Hindlimb muscle (tissue), 1 donor: ENCODE results near the gene C15orf62. TPM values are rescaled to one million over a fixed set of nuclear protein-coding genes. Genes with fewer than 3 reads are reported as not detected.
A peak's percentile ranks its signal among the peaks of the same experiment; 100 is the strongest.

Source experiments
- DNase-seq: peaks from one replicate; pipeline ENCODE4 v3.0.0-alpha.2; 2013
- polyA plus RNA-seq: library from polyadenylated mRNA; unstranded; fragments of 120-200 nt; gene quantifications from one replicate; pipeline ENCODE4 v1.2.1, GENCODE V29; 2013; ENCODE audit not compliant: insufficient read length

C15orf62 gene, protein sequence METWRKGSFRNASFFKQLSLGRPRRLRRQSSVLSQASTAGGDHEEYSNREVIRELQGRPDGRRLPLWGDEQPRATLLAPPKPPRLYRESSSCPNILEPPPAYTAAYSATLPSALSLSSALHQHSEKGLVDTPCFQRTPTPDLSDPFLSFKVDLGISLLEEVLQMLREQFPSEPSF
- polyA plus RNA-seq = 1.4 TPM

DNA sequence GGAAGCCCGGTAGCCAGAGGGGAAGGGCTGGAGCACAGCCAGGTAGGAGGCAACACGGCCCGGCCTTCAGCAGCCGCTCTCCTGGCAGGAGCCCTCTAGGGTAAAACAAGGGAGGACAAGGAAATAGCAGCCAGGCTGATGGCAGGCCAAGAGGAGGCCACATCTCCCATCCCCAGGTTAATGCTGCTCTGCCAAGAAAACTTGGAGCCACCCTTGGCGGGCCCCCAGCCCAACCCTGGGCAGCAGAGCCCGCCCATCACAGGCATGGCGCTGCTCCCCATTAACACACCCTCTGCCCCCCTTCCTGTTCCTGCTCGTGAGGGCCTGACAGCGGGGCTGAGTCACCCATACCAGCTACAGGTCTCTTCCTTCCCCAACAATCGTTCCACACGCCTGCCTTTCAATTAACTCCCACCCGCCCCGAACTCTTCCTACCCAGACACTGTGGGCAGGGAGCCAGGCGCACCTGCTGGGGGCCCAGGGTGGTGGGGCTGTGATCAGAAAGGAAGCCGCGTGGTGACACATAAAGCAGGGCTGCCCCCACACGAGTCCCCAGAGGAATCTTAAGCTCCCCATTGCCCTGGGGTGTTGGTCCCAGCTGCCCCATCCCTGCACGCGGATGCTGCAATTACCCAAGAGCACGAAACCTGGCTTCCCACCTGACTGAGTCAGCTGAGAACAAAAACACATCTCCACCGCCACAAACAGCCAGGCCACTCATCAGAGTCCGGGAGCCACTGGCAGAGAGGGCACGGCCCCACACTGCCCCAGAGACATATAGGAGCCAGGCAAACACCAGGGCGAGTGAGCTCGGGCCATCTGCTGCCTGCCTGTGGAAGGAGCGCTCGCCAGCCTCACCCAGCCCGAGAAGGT lies at the start of gene C15orf62:
Gene C15orf62 (plus strand): TSS at position 707 of the 873 bp plus-strand sequence. CDS start 516 bp downstream, outside the sequence.
- DNase-seq = no peak

DNA sequence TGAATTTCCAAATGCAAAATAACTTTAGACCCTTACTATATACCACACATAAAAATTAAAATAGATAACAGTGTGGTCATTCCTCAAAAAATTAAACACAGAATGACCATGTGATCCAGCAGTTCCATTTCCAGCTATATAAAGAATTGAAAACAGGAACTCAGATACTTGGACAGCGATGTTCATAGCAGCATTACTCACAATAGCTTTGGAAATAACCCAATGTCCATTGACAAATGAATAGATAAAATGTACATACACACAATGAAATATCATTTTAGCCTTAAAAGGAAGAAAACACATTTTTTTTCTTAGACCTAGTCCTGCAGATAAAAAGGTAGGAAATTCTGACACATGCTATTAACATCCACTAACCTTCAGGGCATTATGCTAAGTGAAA lies 48.1 kb upstream of the C15orf62 start:
- DNase-seq = no peak

DNA sequence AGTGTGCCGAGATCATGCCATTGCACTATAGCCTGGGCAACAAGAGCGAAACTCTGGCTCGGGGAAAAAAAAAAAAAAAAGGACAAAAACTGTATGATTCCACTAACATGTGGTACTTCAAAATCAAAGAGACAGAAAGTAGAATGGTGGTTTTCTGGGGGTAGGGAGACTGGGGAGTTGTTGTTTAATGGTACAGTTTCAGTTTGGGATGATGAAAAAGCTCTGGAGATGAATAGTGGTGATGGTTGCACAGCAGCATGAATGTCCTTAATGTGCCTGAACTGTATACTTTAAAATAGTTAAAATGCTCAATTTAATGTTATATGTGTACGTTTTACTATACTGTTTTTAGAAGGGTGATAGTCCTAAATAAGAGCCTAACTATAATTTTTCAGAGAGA lies 47.4 kb upstream of the C15orf62 start:
- no peak for DNase-seq

DNA sequence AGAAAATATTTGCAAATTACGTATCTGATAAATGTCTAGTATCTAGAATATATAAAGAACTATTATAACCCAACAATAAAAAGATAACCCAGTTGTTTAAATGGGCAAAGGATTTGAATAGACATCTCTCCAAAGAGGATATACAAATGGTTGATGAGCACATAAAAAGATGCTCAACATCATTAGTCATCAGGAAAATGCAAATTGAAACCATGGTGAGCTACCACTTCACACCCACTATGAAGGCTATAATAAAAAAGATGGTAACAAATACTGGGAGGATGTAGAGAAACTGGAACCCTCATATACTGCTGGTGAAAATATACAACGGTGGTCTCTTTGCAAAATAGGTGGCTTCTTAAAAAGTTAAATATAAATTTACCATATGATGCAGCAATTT lies 46.8 kb upstream of the C15orf62 start:
- no peak for DNase-seq

DNA sequence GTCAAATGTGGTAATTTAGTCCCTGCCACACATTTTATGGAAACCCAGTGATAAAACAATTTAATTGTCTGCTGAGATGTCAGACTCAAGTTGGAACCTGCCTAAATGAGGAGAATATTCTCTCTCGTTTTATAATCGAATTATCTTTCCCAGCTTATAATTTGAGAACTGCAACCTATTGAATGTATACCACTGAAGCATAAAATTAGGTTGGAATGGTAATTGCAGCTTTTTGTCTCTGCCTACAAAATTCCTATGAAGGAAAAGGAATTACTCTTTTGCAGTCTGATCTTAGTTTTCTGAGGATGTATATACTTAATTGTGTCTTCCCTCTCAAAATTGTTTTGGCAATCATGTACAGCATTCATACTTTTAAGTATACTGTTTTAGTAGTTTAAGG lies 45.9 kb upstream of the C15orf62 start:
- DNase-seq = no peak

DNA sequence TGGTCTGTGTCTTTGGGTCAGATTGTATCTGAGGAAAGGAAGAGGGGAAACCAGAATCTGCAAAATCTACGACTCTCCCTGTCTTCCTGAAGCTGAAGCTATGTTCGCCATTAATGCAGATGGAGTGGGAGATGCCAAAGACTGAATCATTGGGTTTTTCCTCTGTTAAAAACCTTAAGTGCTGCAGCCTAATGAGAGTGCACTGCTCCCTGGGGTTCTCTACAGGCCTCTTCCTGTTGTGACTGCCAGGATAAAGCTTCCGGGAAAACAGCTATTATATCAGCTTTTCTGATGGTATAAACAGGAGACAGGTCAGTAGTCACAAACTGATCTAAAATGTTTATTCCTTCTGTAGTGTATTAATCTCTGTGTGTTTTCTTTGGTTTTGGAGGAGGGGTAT lies 38.7 kb upstream of the C15orf62 start:
- peak; percentile 39 for DNase-seq

DNA sequence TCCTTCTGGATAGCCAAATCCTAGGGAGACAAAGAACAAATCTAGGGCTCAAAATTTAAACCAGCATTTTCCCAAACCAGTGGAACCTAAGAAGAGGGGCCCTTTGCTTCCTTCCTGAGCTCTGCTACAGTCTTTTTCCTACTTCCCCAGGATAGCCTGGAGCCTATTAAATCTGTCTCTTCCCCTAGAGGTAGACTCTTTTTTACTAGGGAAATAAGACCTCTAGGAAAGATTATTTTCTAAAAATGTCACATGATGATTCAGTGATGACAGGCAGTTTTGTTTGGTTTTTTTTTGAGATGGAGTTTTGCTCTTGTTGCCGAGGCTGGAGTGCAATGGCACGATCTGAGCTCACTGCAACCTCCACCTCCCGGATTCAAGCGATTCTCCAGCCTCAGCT lies 33.2 kb upstream of the C15orf62 start:
- DNase-seq = no peak

DNA sequence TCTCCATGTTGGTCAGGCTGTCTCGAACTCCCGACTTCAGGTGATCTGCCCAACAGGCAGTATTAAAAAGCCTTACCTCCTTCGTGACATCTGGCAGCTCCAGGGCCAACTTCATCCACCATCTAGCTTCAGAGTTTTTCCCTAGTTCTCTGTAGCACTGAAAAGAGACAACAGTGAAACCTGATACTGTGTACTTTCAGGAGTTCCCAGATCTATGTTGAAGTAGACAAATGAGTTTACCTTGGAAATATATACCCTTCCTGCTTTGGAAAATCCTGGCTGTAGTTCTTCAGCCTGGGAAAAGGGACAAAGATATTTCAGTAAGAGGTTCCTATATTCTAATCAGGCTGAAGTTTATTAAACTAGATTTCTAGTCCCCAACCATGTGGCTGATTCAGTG lies 32.7 kb upstream of the C15orf62 start:
- no peak for DNase-seq

DNA sequence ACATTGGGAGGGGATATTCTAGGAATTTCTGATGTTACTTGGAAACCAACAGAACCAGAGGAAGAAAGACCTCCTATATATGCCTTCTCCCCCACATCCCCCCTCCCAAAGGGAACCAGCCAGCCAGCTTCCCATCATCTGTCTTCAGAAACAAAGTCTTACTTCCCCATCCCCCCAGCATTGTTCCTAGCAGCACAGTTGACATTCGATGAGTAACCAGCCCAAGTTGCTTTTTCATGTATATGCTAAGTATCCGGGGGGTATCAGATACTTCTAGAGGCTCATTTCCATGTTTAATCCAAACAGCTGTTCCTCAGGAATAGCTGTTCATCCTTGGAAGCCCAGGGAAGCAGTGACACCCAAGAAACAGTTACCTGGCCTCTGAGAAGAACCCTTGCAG lies 30.7 kb upstream of the C15orf62 start:
- DNase-seq = no peak

DNA sequence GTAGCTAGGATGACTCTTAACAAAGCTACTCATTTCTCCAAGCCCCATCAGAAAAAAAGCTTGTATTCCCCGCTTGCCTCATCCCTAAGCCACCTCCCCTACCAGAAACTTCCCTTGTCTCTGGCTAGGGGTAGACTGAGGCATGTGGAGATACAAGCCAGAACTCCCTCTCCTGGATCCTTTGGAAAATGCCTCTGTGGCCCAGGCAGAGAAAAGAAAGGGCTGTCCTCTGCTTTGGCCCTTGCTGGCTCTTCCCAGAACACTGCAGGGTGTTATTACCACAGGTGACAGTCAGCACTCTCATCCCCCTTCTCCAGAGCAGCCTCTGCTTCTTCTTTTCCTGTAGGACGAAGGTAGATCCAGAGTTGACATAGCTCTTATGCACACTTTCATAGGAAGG lies 29.9 kb upstream of the C15orf62 start:
- no peak for DNase-seq

DNA sequence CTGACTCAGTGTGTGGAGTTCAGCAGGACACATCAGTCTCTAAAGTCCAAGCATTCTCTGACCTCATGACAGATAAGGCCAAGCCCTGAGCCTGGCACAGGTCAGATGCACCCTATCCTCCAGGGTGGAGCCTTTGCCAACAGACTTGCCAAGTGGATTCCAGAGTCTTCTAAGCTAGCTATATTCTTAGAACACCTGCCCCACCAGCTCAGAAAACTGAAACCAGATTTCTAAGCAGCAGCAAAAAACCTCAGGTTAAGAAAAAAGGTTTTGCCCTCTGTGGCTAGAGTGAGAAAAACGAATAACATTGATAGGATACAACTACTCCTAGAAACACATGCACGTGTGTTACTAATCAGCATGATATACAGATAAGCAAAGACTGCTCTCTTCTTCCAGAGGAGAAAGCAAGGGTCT lies 26.3 kb upstream of the C15orf62 start:
- DNase-seq = no peak

DNA sequence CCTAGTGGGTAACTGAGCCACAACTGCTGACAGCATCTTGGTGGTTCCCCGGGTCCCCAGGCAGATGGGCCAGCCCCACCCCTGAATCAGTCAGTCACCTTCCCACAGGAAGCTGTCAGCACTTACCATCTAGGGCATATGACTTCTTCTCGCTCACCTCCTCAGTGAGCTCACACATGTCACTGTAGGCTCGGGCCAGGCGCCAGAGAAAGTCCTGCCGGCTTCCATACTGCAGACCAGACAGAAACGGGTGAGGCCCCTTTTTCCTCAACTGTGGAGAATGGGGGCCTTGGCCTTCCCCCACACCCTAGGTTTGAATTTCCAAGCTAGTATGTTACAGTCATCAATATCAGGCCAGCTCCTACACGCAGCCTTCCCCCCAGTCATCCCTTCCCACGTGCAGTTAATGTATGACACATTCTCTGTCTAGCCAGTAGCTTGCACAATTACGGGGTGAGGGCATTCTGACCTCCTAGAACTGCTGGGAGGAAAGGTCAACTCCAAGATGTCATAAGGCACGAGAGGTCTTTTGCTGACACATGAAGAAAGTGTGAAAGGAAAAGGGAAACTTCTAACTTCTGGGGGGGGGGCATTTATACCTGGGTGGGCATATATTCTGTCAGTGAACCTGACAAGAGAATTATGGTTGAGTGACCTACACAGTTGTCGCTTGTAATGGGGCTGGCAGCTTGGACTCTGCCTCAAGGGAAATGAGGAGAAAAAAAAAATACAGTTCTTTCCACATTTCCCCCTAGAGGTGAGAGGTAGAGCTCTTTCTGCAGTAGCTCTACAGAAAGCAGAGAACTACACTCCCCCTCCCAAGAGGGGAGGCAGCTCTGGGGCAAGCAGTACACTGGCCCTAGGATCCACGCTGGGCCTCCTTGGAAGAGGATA lies 25.6 kb upstream of the C15orf62 start:
- DNase-seq = no peak

DNA sequence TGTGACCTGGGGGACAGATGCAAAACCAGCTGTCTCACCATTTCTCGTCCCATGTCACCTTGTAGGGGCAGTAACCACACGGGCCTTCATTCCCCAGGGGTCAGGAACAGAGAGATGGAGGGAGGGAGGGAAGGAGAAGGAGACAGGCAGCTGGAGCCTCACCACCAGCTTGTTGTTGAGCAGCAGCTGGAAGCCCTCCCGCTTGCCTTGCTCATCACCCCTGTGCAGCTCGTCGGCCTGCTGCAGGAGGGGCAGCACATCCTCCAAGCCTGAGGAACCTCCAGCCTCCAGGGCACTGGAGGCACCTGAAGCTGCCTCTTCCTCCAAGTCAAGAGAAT lies 25.0 kb upstream of the C15orf62 start:
- DNase-seq = no peak

DNA sequence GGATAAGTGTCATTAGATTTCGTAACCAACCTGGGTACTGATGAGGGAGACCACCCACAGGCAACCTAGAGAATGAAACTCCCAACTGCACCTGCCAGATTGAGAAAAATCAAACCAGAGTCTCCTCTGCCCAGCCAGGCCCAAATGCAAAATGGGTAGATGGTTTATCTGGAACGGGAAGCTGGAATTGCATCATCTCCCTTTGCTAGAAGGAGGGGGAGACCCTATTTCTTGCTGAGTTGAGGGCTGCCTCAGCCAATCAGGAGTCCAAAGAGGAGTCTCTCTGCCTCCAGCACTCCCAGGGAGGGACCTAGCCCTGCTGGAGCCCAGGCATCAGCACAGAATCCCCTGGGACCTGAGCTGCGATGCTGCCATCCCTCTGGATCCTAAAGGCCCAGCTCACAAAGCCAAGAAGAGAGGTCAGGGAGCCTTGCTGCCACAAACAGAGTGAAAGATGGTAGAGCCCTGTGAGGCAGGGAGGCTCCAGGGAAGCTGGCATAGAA lies 22.8 kb upstream of the C15orf62 start:
- DNase-seq = no peak

DNA sequence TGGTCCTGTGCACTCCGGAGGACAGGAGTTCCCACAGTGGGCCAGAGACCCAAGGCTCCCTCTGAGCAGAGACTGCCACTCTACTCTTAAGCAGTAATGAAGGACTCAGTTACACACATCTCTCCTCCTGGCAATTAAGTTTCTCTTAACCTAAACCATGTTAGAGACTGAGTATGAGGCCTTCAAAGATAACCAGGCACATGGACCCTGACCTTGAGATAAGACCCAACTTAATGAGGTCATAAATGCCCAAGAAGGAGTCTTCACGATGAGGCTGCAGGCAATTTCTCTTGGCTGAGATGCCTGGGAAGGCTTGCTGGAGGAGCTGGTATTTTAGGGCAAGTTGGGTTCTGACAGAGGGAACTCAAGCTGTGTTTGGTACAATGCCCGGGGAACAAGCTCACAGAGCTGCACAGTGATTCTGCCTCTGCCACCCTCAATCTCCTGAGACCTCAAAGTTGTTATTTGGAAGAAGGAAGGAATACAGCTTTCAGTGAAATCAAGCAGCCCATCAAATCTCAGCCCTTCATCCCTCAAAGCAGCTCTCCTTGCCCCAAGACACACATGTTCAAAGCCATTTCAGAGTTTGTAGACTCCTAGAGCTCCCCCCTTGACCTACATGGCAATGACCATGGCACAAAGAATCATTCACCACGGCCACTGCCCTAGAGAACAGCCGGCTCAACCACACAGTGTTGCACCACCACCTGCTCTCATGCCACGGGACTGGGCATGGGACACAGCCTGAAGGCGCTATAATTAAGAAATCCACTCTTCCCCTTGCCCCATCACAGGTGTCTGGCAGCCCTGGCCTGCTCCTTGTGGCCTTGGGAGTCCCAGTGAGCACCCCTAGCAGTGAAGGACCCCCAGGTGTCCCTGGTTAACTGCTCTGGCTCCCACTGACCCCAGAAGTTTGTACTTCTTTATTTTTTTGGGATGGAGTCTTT lies 21.8 kb upstream of the C15orf62 start:
- DNase-seq = no peak

DNA sequence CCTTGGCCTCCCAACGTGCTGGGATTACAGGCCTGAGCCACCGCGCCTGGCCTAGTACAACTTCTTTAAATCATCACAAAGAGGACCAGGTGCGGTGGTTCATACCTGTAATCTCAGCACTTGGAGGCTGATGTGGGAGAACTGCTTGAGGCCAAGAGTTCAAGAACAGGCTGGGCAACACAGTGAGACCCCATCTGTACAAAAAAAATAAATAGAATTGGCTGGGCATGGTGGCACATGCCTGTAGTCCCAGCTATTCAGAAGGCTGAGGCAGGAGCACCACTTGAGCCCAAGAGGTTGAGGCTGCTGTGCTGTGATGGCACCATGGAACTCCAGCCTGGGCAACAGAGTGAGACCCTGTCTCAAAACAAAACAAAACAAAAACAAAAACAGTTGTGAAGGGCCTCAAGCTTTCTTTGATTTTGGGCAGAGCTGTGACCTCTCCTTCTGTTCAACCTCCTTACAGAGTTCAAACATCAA lies 20.6 kb upstream of the C15orf62 start:
- no peak for DNase-seq

DNA sequence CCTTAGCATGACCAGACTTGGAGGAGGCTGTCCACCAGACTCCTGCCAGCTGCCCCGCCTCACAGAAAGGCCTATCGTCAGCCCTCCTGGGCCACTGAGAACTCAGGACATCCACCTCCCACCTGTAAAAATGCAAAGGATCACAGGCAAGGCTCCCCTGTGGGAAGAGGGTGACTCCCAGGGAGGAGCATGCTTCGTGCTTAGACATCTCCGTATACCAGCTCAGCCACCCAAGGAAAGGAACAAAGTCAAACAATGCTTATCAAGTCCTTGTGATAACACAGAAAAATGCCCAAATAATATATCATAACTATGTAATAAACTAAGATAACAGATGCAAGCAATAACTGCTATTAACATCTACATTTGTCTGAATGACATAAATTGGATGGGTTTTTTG lies 18.9 kb upstream of the C15orf62 start:
- DNase-seq = no peak

DNA sequence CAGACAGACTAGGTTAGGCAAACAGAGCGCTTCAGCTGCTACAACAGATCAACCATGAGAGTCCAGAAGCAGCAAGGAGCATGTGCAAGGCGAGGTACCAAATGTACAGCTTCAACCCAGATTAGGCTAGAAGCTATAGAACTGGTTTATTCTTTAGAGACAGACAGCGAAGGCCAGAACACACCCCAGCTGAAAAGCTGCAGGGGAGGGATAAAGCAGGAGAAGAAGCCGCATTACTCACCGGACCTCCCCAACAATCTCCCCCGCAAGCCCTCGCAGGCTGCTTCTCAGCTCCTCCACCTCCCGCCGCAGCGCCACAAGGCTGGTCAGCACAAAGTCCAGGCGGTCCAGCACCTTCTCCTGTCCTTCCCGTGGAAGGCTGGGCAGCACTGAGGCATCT lies 18.0 kb upstream of the C15orf62 start:
- DNase-seq = no peak

DNA sequence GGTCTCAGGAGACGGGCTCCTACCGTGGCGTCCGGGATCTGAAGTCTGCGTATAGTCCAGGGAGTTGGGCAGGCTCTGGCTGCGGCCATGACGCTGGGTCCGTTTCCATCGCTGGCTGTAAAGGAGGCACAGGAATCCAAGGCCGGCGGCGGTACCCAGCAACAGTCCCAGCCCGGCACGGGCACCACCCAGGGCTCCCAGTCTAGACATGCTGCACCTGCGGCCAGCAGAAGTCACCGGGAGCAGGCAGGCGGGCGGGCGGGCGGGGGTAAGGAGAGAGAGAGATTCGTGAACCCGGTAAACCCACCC lies 15.3 kb upstream of the C15orf62 start:
- DNase-seq = no peak

DNA sequence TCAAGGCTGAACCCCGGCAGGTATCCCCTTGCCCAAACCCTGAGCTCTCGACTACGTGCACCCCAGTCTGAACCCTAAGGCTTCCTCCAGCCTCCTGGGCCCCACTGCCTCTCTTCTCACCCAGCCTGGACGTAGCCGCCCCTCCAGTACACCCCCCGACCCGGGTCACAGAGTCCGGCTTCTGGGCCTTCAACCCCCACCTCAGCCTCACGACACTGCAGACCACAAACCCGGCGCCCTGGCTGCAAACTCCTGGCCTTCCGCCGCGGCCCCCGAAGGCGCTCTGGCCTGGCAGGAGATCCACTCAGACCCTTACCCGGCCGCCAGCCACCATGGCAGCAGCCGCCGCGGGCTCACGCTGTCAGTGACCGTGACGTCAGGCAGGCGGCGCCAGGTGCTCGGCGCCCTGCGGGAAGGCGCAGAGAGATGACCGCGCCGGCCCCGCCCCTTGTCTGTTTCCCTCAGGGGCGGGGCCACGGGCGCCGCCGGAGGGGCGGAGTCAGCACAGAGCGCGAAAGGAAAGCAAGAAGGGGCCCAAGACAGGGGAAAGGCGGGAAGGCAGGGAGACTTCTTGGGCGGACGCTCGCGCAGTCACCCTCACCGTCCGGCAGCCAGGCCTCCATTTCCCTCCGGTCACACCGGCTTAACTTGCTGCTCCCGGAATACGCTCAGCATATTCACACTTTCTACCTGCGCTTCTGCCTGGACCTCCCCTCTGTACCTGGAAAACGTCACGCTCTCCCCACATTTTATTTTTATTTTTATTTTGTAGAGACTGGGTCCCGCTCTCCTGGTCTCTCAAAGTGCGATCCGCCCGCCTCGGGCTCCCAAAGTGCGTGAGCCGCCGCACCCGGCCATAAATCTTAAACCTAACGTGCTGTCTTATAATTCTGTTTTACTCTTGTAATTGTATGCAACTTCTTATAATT lies 14.6 kb upstream of the C15orf62 start, which contains the start of gene RMDN3:
Gene RMDN3 (minus strand): TSS at position 372 of the 929 bp plus-strand sequence. CDS start 471 bp downstream, outside the sequence.
- DNase-seq = peak; percentile 98

DNA sequence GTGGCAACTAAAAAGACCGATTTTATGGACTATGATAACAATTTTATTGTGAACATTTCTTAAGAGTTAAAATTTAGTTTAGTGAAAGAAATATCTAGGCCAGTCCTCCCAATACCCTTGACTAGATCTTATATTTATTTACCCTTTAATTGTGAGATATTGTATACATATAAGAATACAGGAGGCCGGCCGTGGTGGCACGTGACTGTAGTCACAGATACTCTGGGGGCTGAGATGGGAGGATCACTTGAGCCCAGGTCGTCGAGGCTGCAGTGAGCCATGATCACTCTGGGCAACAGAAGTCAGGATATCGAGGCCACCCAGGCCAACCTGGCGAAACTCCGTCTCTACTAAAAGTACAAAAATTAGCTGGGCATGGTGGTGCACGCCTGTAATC lies 14.0 kb upstream of the C15orf62 start:
- DNase-seq = no peak
